ENCODE measurements around the gene SYT12.

DNA sequence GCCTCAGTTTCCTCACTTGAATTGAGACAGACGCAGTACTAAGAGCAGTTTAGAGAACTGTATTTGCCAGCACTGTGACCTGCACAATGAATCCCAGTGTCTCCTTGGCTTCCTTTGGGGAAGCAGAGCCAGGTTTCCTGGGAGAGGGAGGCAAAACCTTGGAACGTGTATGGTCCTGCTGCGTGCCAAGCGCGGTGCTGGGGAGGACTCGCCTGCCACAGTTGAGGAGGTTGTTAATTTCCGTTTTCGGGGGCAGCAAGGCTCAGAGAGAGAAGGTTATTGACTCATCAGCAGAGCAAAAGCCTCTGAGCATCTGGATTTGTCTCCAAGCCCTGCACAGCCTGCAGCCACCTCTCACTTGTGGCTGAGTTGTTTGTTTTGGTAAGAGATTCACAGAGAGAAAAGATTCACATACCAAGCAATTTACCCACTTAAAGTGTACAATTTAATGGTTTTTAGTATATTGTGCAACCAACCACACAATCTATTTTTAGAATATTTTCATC, 10.8 kb downstream of the SYT12 start:
- TF ChIP-seq, protein P1, sequence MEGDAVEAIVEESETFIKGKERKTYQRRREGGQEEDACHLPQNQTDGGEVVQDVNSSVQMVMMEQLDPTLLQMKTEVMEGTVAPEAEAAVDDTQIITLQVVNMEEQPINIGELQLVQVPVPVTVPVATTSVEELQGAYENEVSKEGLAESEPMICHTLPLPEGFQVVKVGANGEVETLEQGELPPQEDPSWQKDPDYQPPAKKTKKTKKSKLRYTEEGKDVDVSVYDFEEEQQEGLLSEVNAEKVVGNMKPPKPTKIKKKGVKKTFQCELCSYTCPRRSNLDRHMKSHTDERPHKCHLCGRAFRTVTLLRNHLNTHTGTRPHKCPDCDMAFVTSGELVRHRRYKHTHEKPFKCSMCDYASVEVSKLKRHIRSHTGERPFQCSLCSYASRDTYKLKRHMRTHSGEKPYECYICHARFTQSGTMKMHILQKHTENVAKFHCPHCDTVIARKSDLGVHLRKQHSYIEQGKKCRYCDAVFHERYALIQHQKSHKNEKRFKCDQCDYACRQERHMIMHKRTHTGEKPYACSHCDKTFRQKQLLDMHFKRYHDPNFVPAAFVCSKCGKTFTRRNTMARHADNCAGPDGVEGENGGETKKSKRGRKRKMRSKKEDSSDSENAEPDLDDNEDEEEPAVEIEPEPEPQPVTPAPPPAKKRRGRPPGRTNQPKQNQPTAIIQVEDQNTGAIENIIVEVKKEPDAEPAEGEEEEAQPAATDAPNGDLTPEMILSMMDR (conservative IDR thresholded peaks at IDR 0.05; ENCODE audit: low read depth, low read length): no peak
- no peak for TF ChIP-seq MXI1 (IDR thresholded peaks at IDR 0.05; ENCODE audit: borderline replicate concordance, low read depth, low read length)
- TF ChIP-seq BHLHE40 (IDR thresholded peaks at IDR 0.05; ENCODE audit: low read depth, low read length): peak; percentile 64; the same call in 1 of the 2 replicates
